ENCODE results near the gene H2BW1.
"Not testable (repeated sequence)": the region's sequence is repeated elsewhere in the genome, so short reads cannot be mapped to it uniquely, and the experiment has no call there.

Gene H2BW1

DNA sequence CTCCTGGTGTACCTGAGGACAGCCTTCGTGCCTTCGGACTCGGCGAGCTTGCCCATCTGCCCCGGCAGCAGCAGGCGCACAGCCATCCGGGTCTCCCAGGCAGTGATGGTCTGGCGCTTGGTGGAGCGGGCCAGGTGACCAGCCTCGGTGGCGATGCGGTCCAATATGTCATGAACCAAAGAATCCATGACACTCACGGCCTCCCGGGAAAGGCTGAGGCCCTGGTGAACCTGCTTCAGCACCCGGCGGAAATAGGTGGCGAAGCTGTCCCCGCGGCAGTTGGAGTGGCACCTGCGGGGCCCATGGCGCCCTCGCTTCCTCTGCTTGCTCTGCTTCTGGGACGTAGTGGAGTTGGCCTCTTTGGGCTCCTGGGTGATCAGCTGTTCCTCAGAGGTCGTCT is 350 bp downstream of the H2BW1 start:
- DNase-seq (ENCODE audit: low read depth), result no peak
- TF ChIP-seq, protein P1, sequence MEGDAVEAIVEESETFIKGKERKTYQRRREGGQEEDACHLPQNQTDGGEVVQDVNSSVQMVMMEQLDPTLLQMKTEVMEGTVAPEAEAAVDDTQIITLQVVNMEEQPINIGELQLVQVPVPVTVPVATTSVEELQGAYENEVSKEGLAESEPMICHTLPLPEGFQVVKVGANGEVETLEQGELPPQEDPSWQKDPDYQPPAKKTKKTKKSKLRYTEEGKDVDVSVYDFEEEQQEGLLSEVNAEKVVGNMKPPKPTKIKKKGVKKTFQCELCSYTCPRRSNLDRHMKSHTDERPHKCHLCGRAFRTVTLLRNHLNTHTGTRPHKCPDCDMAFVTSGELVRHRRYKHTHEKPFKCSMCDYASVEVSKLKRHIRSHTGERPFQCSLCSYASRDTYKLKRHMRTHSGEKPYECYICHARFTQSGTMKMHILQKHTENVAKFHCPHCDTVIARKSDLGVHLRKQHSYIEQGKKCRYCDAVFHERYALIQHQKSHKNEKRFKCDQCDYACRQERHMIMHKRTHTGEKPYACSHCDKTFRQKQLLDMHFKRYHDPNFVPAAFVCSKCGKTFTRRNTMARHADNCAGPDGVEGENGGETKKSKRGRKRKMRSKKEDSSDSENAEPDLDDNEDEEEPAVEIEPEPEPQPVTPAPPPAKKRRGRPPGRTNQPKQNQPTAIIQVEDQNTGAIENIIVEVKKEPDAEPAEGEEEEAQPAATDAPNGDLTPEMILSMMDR (conservative IDR thresholded peaks at IDR 0.05; ENCODE audit: control insufficient read depth, insufficient read depth, low read depth, low read length), result no peak

DNA sequence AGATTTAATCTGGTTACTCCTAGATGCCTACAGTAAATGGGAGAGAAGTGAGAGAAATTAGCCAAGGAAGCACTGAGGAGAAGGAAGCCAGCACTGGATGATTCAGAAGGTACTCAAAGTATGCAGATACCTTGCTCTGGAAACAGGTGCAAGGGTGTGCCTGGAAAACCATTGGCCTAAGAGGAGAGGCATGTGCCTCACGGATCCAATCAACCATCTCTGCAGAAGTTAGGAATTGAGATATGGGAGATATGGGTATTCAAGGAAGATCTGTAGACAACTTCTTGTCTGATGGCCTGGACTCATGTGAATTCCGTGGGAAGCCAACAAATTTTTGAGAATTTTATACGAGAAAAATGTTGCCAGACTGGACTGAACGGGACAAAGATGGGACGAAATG is 4.7 kb downstream of the H2BW1 start:
- no peak for DNase-seq (ENCODE audit: low read depth)
- H3K4me3 ChIP-seq (ENCODE audit: control insufficient read depth, low read depth, low read length), result no peak overlapping the region
- TF ChIP-seq, protein P1 (conservative IDR thresholded peaks at IDR 0.05; ENCODE audit: control insufficient read depth, insufficient read depth, low read depth, low read length), result no peak

More for the DNA sequence above, 350 bp downstream of the H2BW1 start:
- H3K4me3 ChIP-seq (ENCODE audit: control insufficient read depth, low read depth, low read length), result no peak overlapping the region

DNA sequence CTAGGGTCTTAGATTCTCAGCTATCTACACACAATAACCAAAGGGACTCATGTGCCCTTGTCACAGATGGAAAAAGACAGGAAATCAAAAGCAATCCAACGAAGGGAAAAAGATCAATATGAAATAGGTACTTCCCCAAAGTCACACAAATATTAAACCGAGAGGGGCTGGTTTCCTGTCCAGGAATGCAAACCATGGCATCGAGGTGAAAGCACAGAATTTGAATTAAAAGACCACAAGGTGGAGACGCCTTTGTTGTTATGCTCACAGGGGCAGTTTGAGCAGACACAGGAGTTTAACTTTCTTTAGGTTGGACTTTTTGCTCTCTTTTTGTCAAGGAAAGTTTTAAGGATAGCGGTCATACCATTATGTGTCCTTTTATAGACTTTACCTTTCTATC is 14.3 kb downstream of the H2BW1 start:
- no peak for DNase-seq (ENCODE audit: low read depth)
- H3K4me3 ChIP-seq (ENCODE audit: control insufficient read depth, low read depth, low read length), result no peak overlapping the region
- TF ChIP-seq, protein P1 (conservative IDR thresholded peaks at IDR 0.05; ENCODE audit: control insufficient read depth, insufficient read depth, low read depth, low read length), result no peak

DNA sequence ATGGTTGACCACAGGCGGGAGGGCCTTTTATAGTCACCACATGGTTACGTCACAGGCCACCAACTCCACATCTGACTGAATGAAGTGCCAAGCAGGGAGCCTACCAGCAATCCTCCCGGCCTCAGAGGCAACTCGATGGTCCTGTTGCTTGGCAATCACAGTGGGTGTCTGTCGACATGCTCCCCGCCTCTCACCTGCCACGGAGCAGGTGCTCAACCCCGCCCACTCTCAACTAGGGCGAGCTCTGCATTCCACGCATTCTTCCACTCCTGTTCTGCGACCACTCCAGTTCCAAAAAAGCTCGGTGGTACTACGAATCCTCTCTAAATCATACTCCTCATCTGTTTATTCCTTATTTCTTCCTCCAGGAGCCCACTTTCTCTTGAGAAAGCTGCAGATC is 30.0 kb downstream of the H2BW1 start:
- not testable (repeated sequence) for DNase-seq (ENCODE audit: low read depth); H3K4me3 ChIP-seq (ENCODE audit: control insufficient read depth, low read depth, low read length)

DNA sequence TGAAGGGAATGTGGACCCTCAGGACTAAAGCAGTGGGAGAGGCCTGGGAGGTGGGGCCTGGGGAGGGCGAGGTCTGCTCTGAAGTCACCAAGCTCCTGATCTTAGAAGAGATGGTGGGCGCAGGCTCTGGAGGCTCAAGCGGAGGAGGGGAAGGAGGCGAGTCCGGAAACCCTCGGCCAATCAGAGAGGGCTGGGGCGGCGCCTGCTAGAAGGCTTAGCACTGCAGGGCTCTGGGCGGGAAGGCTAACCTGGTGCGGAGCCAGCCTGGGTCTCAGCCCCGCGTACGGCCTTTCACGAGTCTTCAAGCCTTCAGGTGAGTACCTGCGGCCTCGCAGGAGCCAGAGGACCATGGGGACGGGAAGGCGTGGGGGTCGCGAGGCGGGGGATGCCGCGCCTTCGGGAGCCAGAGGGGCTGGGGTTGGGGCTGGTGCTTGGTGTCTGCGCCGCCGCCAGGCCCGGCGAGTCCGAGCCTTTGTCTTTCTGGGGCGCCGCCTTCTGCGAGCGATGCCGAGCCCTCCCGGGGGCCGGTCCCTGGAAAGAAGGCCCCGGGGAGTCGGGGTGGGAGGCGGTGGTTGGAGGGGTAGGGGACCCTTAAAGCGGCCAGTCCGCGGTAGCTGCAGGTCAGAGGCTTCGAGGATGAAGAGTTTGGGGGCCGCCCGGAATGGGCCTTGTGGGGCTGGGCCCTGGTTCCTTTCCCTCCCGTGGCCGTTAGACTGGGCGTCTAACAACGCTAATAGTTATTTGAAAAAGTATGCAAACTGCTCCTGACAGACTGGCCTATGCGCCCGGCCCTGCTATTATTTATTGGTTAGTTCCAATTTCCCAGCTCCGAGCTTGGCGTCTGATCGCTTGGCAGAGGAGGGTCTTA is 50.9 kb downstream of the H2BW1 start, which contains the start of gene TMSB15B:
Gene TMSB15B, plus strand, starts transcription at position 217 of the 868 bp plus-strand sequence.
- not testable (repeated sequence) for DNase-seq (ENCODE audit: low read depth); H3K4me3 ChIP-seq (ENCODE audit: control insufficient read depth, low read depth, low read length)
